ENCODE results near the gene SFXN2. TPM values are rescaled to one million over a fixed set of nuclear protein-coding genes. Genes with fewer than 3 reads are reported as not detected.

Gene SFXN2
- total RNA-seq, 1 experiment from 2014 or later: 2.3 TPM

- in situ Hi-C loops (cut with HindIII; ENCODE audit: low pct_unique_long_range_greater_than_20kb, low sequenced_read_pairs): no loop called here
- DNase-seq (ENCODE audit: low read depth, low spot score): no peak
Measured at GRCh38 chr10:102762401-102763015, 48.1 kb downstream of the SFXN2 start.

GRCh38 chr10:102763037-102763607 is 48.7 kb downstream of the SFXN2 start:
- DNase-seq (ENCODE audit: low read depth, low spot score): no peak
- in situ Hi-C loops (cut with HindIII; ENCODE audit: low pct_unique_long_range_greater_than_20kb, low sequenced_read_pairs): no loop called here

- in situ Hi-C loops (cut with HindIII; ENCODE audit: low pct_unique_long_range_greater_than_20kb, low sequenced_read_pairs): no loop called here
- DNase-seq (ENCODE audit: low read depth, low spot score): no peak
Measured at GRCh38 chr10:102764470-102765161, 50.2 kb downstream of the SFXN2 start.

GRCh38 chr10:102765336-102765735 is 50.9 kb downstream of the SFXN2 start:
- in situ Hi-C loops (cut with HindIII; ENCODE audit: low pct_unique_long_range_greater_than_20kb, low sequenced_read_pairs): no loop called here
- DNase-seq (ENCODE audit: low read depth, low spot score): no peak

GRCh38 chr10:102767428-102768160 is 53.2 kb downstream of the SFXN2 start:
- DNase-seq (ENCODE audit: low read depth, low spot score): no peak
- in situ Hi-C loops (cut with HindIII; ENCODE audit: low pct_unique_long_range_greater_than_20kb, low sequenced_read_pairs): no loop called here

DNA sequence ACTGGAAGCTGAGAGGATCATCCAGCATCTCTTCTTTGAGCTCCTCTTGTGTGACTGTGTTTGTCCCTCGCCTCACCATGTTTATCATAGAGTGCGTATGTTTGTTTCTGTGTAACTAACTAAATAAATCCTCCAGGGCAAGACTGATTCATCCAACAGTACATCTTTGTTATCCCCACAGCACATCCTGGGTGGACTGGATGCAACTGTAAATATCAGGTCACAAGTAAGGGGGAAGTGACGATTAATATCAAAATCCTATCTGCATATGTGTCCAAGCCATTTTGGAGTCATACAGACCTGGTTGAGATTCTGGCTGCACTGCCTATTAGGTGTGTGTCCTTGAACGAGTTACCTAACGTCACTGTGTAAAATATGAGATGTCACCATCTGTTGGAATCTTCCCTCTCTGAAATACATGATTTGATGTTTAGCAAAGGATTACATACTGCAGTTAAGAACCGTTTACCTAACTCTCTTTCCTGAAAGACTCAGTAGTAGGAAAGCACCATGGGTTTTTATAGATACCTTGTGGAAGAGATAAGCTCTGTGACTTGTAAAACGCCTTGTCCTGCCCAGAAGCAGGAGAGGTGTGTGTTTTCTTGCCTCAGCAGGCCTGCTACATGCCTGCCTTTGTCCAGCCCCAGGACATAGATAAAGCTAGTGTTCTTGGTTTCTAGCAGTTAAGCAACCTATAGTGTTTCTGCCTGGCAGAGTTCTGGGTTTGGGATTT is 55.1 kb downstream of the SFXN2 start:
- in situ Hi-C loops (cut with HindIII; ENCODE audit: low pct_unique_long_range_greater_than_20kb, low sequenced_read_pairs): no loop called here
- peak; percentile 86 for DNase-seq (ENCODE audit: low read depth, low spot score)

GRCh38 chr10:102770108-102770482 is 55.7 kb downstream of the SFXN2 start:
- in situ Hi-C loops (cut with HindIII; ENCODE audit: low pct_unique_long_range_greater_than_20kb, low sequenced_read_pairs): no loop called here
- DNase-seq (ENCODE audit: low read depth, low spot score): no peak

DNA sequence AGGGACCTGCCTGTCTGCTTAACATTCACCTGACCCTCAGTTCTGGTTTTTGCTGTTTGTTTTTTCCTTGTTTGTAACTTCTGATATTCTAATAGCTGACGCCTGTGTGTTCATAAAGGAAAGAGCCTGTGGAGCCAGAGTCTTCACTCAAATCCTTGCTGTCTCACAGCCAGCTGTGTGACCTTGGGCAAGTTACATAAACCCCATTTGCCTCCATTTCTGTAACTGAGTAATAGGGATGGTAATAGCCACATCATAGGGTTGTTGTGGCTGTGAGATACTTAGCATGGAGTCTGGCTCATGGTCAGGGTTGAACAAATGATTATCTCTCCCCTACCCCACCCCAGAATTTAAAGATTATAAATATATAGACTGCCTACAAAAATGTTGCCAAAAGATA is 56.4 kb downstream of the SFXN2 start:
- in situ Hi-C loops (cut with HindIII; ENCODE audit: low pct_unique_long_range_greater_than_20kb, low sequenced_read_pairs): no loop called here
- DNase-seq (ENCODE audit: low read depth, low spot score): no peak

DNA sequence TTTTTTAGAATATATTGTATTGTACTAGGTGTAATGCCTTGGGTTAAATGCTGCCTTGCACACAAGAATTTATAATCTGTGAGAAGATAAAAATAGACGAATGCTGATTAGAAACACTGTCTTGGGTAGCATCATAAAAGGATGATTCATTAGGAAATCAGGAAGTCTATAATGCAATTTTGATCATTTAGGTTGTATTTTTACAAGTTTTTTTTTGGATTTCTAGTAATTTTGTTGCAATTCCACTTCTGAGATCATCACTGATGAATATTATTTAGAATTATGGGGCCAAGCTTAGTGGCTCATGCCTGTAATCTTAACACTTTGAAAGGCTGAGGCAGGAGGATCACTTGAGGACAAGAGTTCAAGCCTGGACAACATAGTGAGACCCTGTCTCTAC is 58.9 kb downstream of the SFXN2 start:
- no peak for DNase-seq (ENCODE audit: low read depth, low spot score)
- in situ Hi-C loops (cut with HindIII; ENCODE audit: low pct_unique_long_range_greater_than_20kb, low sequenced_read_pairs): no loop called here

- in situ Hi-C loops (cut with HindIII; ENCODE audit: low pct_unique_long_range_greater_than_20kb, low sequenced_read_pairs): no loop called here
- DNase-seq (ENCODE audit: low read depth, low spot score): no peak
Measured at GRCh38 chr10:102773986-102774385, 59.5 kb downstream of the SFXN2 start.

GRCh38 chr10:102775201-102775934 is 60.9 kb downstream of the SFXN2 start:
- no peak for DNase-seq (ENCODE audit: low read depth, low spot score)
- in situ Hi-C loops (cut with HindIII; ENCODE audit: low pct_unique_long_range_greater_than_20kb, low sequenced_read_pairs): no loop called here

GRCh38 chr10:102775935-102776669 is 61.7 kb downstream of the SFXN2 start:
- peak; percentile 65 for DNase-seq (ENCODE audit: low read depth, low spot score)
- in situ Hi-C loops (cut with HindIII; ENCODE audit: low pct_unique_long_range_greater_than_20kb, low sequenced_read_pairs): no loop called here

DNA sequence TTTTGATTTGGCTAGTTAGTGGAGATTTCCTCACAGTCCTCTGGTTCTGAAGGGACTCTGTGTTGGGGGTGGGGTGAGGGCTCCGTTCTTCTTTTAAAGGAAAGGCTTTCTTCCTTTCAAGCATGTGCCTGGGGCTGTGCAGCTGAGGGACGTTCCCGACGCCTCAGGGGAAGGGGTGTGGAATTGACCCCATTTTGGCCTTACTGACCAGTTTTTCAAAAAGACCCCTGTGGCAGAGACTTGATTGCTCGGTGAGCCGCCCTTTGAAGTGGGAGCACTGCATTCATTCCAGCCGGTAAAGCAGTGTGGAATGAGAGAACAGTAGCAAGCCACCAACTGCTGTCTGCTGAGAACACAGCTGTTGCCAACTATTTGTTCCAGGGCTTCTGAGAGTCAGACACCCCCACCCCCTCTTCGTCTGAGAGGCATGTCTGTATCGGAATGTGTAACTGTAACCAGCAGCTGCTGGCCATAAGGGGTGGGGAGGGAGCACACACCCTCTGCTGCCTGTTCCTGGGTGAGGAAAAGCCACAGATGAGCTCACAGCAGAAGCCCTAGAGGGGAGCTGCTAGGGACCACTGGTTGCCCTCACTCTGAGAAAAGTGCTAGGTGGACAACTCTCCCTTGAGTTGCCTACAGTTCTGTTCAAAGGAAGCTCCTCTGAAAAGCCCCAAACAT is 62.5 kb downstream of the SFXN2 start:
- in situ Hi-C loops (cut with HindIII; ENCODE audit: low pct_unique_long_range_greater_than_20kb, low sequenced_read_pairs): no loop called here

DNA sequence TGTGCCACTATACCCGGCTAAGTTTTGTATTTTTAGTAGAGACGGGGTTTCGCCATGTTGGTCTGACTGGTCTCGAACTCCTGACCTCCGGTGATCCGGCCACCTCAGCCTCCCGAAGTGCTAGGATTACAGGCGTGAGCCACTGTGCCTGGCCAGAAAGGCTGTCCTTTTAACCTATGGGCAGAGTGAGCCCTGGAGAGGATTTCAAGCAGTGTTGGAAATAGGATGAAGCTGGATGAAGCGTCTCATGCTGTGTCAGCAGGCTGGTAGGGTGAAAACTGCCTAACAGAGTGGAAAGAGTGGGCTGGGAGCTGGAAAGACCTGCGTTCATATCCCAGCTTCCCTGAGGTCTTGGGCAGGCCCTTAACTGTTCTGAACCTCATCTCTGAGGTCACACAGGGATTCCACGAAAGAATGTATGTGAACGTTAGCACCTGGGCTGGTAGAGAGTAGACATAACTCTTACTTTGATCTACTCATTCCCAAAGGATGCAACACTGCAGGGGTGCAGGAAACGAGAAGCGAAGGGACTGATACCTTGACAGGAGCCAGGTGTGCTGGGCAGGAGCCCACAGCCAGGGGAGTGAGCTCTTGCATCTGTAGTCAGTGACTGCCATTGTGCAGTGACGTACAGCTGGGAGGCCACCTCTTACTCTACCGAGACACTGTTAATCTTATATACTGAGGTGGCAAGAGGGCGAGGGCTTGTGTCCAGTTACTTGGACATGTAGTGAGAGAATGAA is 63.4 kb downstream of the SFXN2 start:
- in situ Hi-C loops (cut with HindIII; ENCODE audit: low pct_unique_long_range_greater_than_20kb, low sequenced_read_pairs): no loop called here
- DNase-seq (ENCODE audit: low read depth, low spot score): no peak

More for the DNA sequence above, 62.5 kb downstream of the SFXN2 start:
- peak; percentile 45 for DNase-seq (ENCODE audit: low read depth, low spot score)

DNA sequence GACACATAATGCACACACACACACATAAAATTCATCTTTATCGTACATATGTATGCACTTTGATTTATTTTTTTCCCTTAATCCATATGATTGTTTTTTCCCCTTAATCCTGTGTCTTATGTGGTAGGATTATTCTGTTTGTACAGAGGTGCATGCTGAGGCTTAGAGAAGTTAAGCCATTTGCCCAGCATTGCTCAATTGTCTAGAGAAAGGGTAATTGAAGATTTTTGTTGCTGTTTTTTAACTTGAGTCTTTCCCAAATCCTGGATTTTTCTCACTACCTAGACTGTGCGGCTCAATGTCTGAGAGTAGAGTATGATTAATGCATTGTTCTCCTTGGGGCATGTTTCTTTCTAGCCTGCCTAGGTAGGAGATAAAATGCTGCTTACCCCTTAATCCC is 64.3 kb downstream of the SFXN2 start:
- in situ Hi-C loops (cut with HindIII; ENCODE audit: low pct_unique_long_range_greater_than_20kb, low sequenced_read_pairs): no loop called here
- DNase-seq (ENCODE audit: low read depth, low spot score): no peak
